ENCODE data around the gene GJC2. TPM values are rescaled to one million over a fixed set of nuclear protein-coding genes. Genes with fewer than 3 reads are reported as not detected.

The GJC2 gene
- total RNA-seq, 1 donor from 2014 or later, result 1.6 TPM

- Mint-ChIP-seq H3K4me1 (ENCODE audit: unreplicated experiment) (peaks cover 5% of the 10 kb centered on the region), H3K27ac (ENCODE audit: unreplicated experiment) (no peak overlapping the region), H3K9me3 (ENCODE audit: unreplicated experiment) (no peaks in the 10 kb centered on the region), H3K4me3 (ENCODE audit: unreplicated experiment) (no peak overlapping the region), H3K27me3 (ENCODE audit: unreplicated experiment) (no peaks in the 10 kb centered on the region), H3K36me3 (ENCODE audit: unreplicated experiment) (no peaks in the 10 kb centered on the region)
- TF ChIP-seq, protein P1, sequence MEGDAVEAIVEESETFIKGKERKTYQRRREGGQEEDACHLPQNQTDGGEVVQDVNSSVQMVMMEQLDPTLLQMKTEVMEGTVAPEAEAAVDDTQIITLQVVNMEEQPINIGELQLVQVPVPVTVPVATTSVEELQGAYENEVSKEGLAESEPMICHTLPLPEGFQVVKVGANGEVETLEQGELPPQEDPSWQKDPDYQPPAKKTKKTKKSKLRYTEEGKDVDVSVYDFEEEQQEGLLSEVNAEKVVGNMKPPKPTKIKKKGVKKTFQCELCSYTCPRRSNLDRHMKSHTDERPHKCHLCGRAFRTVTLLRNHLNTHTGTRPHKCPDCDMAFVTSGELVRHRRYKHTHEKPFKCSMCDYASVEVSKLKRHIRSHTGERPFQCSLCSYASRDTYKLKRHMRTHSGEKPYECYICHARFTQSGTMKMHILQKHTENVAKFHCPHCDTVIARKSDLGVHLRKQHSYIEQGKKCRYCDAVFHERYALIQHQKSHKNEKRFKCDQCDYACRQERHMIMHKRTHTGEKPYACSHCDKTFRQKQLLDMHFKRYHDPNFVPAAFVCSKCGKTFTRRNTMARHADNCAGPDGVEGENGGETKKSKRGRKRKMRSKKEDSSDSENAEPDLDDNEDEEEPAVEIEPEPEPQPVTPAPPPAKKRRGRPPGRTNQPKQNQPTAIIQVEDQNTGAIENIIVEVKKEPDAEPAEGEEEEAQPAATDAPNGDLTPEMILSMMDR (IDR thresholded peaks at IDR 0.05), result no peak
- DNase-seq (ENCODE audit: extremely low spot score, unreplicated experiment), result no peak
Observed at GRCh38 chr1:228152097-228152917, 2.6 kb downstream of the GJC2 start.

DNA sequence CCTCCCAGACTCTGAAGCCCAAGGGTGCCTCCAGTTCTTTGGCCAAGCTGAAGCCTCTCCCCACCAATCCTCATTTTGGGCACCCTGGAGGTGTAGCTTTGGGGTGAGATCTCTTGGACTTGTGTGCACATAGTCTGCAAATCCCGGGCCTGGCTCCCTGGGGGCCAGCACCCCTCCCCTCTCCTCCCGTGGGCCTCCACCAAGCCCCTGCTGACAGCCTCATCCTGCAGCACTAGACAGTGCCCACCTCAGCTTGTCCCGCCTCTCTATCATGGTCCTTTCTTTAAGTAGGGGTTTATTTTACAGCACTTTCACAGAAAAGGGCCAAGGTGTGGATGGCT, 3.2 kb downstream of the GJC2 start:
- Mint-ChIP-seq H3K36me3 (ENCODE audit: unreplicated experiment) (no peaks in the 10 kb centered on the region), H3K27ac (ENCODE audit: unreplicated experiment) (no peak overlapping the region), H3K4me1 (ENCODE audit: unreplicated experiment) (peaks cover 5% of the 10 kb centered on the region), H3K9me3 (ENCODE audit: unreplicated experiment) (no peaks in the 10 kb centered on the region), H3K4me3 (ENCODE audit: unreplicated experiment) (no peak overlapping the region), H3K27me3 (ENCODE audit: unreplicated experiment) (no peaks in the 10 kb centered on the region)
- no peak for DNase-seq (ENCODE audit: extremely low spot score, unreplicated experiment)
- TF ChIP-seq, protein P1 (IDR thresholded peaks at IDR 0.05), result no peak

DNA sequence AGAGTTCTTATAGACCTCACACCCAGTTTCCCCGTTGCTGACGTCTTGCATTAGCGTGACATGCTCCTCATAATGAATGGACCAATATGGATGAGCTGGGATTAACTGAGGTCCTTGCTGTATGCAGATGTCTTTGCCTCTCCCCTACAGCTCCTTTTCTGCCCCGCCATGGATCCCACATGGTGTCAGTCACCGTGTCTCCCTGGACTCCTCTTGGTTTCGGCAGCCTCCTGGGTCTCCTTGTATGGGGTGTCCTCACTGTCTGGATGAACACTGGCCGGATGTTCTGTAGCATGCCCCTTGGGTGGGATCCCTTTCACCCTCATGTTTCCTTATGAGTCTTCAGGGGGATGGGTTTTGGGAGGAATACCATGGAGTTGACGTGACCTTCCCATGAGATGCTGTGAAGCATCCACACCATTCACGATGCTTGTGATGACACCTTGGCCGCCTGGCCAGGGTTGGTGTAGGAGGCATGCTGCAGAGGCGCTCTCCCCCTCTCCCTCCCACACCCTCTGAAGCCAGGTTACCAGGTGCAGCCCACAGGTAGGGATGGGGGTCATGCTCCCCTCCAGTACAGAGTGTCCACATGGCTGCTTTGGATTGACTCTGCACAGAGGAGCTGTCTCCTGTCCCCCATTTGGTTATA, 4.4 kb downstream of the GJC2 start:
- Mint-ChIP-seq H3K27me3 (ENCODE audit: unreplicated experiment) (no peaks in the 10 kb centered on the region), H3K4me3 (ENCODE audit: unreplicated experiment) (no peak overlapping the region), H3K36me3 (ENCODE audit: unreplicated experiment) (no peaks in the 10 kb centered on the region), H3K4me1 (ENCODE audit: unreplicated experiment) (peaks cover 5% of the 10 kb centered on the region), H3K9me3 (ENCODE audit: unreplicated experiment) (no peaks in the 10 kb centered on the region), H3K27ac (ENCODE audit: unreplicated experiment) (no peak overlapping the region)
- TF ChIP-seq, protein P1 (IDR thresholded peaks at IDR 0.05), result no peak
- no peak for DNase-seq (ENCODE audit: extremely low spot score, unreplicated experiment)

- no peaks in the 10 kb centered on the region for H3K27me3 Mint-ChIP-seq (ENCODE audit: unreplicated experiment)
- H3K27ac Mint-ChIP-seq (ENCODE audit: unreplicated experiment), result no peak overlapping the region
- H3K36me3 Mint-ChIP-seq (ENCODE audit: unreplicated experiment), result no peaks in the 10 kb centered on the region
- TF ChIP-seq, protein P1 (IDR thresholded peaks at IDR 0.05), result no peak
- H3K9me3 Mint-ChIP-seq (ENCODE audit: unreplicated experiment), result no peaks in the 10 kb centered on the region
- H3K4me1 Mint-ChIP-seq (ENCODE audit: unreplicated experiment), result peaks cover 2% of the 10 kb centered on the region
- no peak overlapping the region for H3K4me3 Mint-ChIP-seq (ENCODE audit: unreplicated experiment)
- DNase-seq (ENCODE audit: extremely low spot score, unreplicated experiment), result no peak
Observed at GRCh38 chr1:228154670-228155571, 5.2 kb downstream of the GJC2 start.
